Loucy (cell line): ENCODE data around the gene PLEKHA1.

Experiments used
- H2AFZ ChIP-seq: fragments of 200-600 bp; sonication (generic); 2 replicates; pipeline ENCODE4 v1.6.0; 2016; ENCODE audit warnings: antibody characterized with exemption, mild to moderate bottlenecking, low read length, moderate library complexity
- H3F3A ChIP-seq: fragments of 200-600 bp; 2 replicates; pipeline ENCODE4 v1.6.0; 2016; ENCODE audit warnings: antibody characterized with exemption, low read depth, mild to moderate bottlenecking
- H3K27me3 ChIP-seq: fragments of 200-600 bp; sonication (generic); 2 replicates; pipeline ENCODE4 v1.6.1; 2014; ENCODE audit warnings: low read length, mild to moderate bottlenecking; ENCODE audit not compliant: insufficient read depth, poor library complexity, severe bottlenecking
- H3K36me3 ChIP-seq: fragments of 200-600 bp; sonication (generic); 2 replicates; pipeline ENCODE4 v1.6.1; 2016; ENCODE audit warnings: low read length; ENCODE audit not compliant: insufficient read depth
- H3K4me1 ChIP-seq: fragments of 200-600 bp; sonication (generic); 2 replicates; pipeline ENCODE4 v1.5.1; 2014; ENCODE audit warnings: low read length, mild to moderate bottlenecking; ENCODE audit not compliant: insufficient read depth, poor library complexity, severe bottlenecking
- H3K4me2 ChIP-seq: fragments of 200-600 bp; sonication (generic); 2 replicates; pipeline ENCODE4 v1.6.0; 2014; ENCODE audit warnings: antibody characterized with exemption, low read length, low read depth, mild to moderate bottlenecking; ENCODE audit not compliant: poor library complexity, severe bottlenecking
- H3K4me3 ChIP-seq: fragments of 200-600 bp; sonication (generic); 2 replicates; pipeline ENCODE4 v1.5.1; 2014; ENCODE audit warnings: low read length, mild to moderate bottlenecking, mixed read lengths; ENCODE audit not compliant: poor library complexity, severe bottlenecking
- H3K79me2 ChIP-seq: fragments of 200-600 bp; sonication (generic); 2 replicates; pipeline ENCODE4 v1.6.1; 2014; ENCODE audit warnings: low read length; ENCODE audit not compliant: insufficient read depth
- H3K9ac ChIP-seq: fragments of 200-600 bp; sonication (generic); 2 replicates; pipeline ENCODE4 v1.6.0; 2014; ENCODE audit warnings: mild to moderate bottlenecking, low read depth, low read length, moderate library complexity; ENCODE audit not compliant: poor library complexity, severe bottlenecking
- H3K9me2 ChIP-seq: fragments of 200-600 bp; sonication (generic); replicated peaks from 2 replicates; pipeline ENCODE4 v1.6.1; 2016; ENCODE audit warnings: low read depth, low read length, mixed read lengths
- H3K9me3 ChIP-seq: fragments of 200-600 bp; sonication (generic); 2 replicates; pipeline ENCODE4 v1.6.1; 2014; ENCODE audit warnings: mild to moderate bottlenecking, antibody characterized with exemption, low read length, low read depth; ENCODE audit not compliant: insufficient read depth
- H4K20me1 ChIP-seq: fragments of 200-600 bp; sonication (generic); 2 replicates; pipeline ENCODE4 v1.6.0; 2014; ENCODE audit warnings: antibody characterized with exemption, low read length, mild to moderate bottlenecking; ENCODE audit not compliant: insufficient read depth, poor library complexity, severe bottlenecking
- CTCF ChIP-seq: fragments of 200-600 bp; sonication (generic); conservative IDR thresholded peaks from 2 replicates; pipeline ENCODE4 v1.5.1; 2014; ENCODE audit warnings: mild to moderate bottlenecking, antibody characterized with exemption, low read length
- EZH2phosphoT487 ChIP-seq: fragments of 200-600 bp; IDR thresholded peaks from 2 replicates; pipeline ENCODE4 v1.6.1; 2018; ENCODE audit warnings: antibody characterized with exemption, mild to moderate bottlenecking, moderate library complexity, borderline replicate concordance

Gene PLEKHA1

GRCh38 chr10:122346326-122346950 lies 28.1 kb upstream of the PLEKHA1 start:
- Histone ChIP-seq H3K4me2 (no peak overlapping the region), H3K27me3 (no peaks in the 10 kb centered on the region), H3F3A (no peaks in the 10 kb centered on the region), H3K36me3 (no peaks in the 10 kb centered on the region), H3K9ac (no peak overlapping the region), H3K4me3 (no peak overlapping the region), H3K9me2 (no peaks in the 10 kb centered on the region), H3K79me2 (no peaks in the 10 kb centered on the region), H3K9me3 (no peaks in the 10 kb centered on the region), H3K4me1 (no peaks in the 10 kb centered on the region), H2AFZ (no peak overlapping the region), H4K20me1 (no peaks in the 10 kb centered on the region)
- TF ChIP-seq EZH2phosphoT487 (no peak), CTCF (no peak)

- H3K9ac ChIP-seq, result no peak overlapping the region
- no peak overlapping the region for H2AFZ ChIP-seq
- no peaks in the 10 kb centered on the region for H3K27me3 ChIP-seq
- no peaks in the 10 kb centered on the region for H3K79me2 ChIP-seq
- no peaks in the 10 kb centered on the region for H3K9me2 ChIP-seq
- no peaks in the 10 kb centered on the region for H3K4me1 ChIP-seq
- H3K4me3 ChIP-seq, result no peak overlapping the region
- no peaks in the 10 kb centered on the region for H3K36me3 ChIP-seq
- no peaks in the 10 kb centered on the region for H4K20me1 ChIP-seq
- no peak overlapping the region for H3K4me2 ChIP-seq
- no peaks in the 10 kb centered on the region for H3K9me3 ChIP-seq
- no peak for TF ChIP-seq CTCF
- TF ChIP-seq EZH2phosphoT487, result no peak
- no peaks in the 10 kb centered on the region for H3F3A ChIP-seq
Observed at GRCh38 chr10:122347170-122347841, 27.2 kb upstream of the PLEKHA1 start.

GRCh38 chr10:122348512-122348911 lies 26.0 kb upstream of the PLEKHA1 start:
- no peak overlapping the region for H3K9ac ChIP-seq
- H3K4me1 ChIP-seq, result no peaks in the 10 kb centered on the region
- no peaks in the 10 kb centered on the region for H3F3A ChIP-seq
- H3K27me3 ChIP-seq, result no peaks in the 10 kb centered on the region
- no peaks in the 10 kb centered on the region for H3K9me3 ChIP-seq
- H3K4me2 ChIP-seq, result no peak overlapping the region
- H3K79me2 ChIP-seq, result no peaks in the 10 kb centered on the region
- no peaks in the 10 kb centered on the region for H3K9me2 ChIP-seq
- no peak overlapping the region for H3K4me3 ChIP-seq
- H4K20me1 ChIP-seq, result no peaks in the 10 kb centered on the region
- no peaks in the 10 kb centered on the region for H3K36me3 ChIP-seq
- no peak overlapping the region for H2AFZ ChIP-seq
- no peak for TF ChIP-seq CTCF
- TF ChIP-seq EZH2phosphoT487, result no peak
